Measurements from ENCODE around the gene COX7C.
A peak's percentile ranks its signal among the peaks of the same experiment; 100 is the strongest.
"Not testable (repeated sequence)": the region's sequence is repeated elsewhere in the genome, so short reads cannot be mapped to it uniquely, and the experiment has no call there.

Gene COX7C, protein sequence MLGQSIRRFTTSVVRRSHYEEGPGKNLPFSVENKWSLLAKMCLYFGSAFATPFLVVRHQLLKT

DNA sequence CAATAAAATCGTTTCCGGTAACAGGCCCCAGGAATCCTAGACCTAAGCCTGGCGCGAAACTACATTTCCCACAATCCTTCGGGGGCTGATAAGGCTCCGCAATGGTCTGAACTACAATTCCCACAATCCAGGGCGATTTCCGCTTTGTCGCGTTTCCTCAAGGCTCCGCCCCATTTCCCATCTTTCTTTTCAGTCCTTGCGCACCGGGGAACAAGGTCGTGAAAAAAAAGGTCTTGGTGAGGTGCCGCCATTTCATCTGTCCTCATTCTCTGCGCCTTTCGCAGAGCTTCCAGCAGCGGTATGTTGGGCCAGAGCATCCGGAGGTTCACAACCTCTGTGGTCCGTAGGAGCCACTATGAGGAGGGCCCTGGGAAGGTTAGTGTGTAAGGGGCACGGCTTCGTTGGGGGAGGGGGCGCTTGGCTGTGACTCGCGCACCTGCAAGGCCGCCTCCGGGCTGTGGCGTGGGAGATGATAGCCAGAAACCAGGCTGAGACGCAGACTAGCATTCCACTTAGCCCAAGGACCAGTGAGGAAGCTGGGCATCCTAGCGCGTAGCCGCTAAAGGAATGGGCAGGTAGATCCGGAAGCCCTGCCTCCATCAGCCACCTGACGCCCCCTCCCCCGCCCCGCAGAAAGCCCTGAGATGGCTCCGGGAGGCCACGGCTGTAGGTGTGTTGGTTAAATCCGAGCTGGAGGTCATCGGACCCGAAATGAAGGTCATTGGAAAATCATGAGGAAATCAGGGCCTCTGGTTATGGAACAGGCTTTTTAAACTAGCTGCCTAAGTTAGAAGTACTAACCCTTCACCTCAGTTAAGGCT, at the start of gene COX7C:
COX7C (plus strand) TSS at position 186 of the 821 bp plus-strand sequence; CDS start at position 301, 115 bp downstream.
- peak; percentile 89 to 91 for DNase-seq (ENCODE audit: low read depth in 2 of 2)

DNA sequence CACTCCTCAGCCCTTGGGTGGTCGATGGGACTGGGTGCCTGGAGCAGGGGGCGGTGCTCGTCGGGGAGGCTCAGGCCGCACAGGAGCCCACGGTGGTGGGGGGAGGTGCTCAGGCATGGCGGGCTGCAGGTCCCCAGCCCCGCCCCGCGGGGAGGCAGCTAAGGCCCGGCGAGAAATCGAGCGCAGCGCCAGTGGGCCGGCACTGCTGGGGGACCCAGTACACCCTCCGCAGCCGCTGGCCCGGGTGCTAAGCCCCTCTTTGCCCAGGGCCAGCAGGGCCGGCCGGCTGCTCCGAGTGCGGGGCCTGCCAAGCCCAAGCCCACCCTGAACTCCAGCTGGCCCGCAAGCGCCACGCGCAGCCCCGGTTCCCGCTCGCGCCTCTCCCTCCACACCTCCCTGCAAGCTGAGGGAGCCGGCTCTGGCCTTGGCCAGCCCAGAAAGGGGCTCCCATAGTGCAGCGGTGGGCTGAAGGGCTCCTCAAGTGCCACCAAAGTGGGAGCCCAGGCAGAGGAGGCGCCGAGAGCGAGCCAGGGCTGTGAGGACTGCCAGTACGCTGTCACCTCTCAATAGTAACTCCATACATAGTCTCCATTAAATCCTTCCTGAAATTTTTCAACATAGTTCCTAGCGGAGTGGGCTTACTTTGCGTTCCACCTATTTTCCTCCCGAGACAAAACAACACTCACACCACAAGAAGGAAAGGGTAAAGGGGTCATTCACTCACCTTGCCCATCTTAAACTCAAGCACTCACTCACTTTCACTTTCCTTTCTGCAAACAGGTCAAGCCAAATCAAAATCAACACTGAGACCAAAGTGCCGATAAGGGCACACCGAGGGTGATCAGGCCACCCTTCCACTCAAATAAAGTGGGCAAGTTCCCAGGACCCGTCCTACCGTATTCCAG, 48.0 kb upstream of the COX7C start:
- DNase-seq (ENCODE audit: low read depth in 2 of 2): not testable (repeated sequence)

DNA sequence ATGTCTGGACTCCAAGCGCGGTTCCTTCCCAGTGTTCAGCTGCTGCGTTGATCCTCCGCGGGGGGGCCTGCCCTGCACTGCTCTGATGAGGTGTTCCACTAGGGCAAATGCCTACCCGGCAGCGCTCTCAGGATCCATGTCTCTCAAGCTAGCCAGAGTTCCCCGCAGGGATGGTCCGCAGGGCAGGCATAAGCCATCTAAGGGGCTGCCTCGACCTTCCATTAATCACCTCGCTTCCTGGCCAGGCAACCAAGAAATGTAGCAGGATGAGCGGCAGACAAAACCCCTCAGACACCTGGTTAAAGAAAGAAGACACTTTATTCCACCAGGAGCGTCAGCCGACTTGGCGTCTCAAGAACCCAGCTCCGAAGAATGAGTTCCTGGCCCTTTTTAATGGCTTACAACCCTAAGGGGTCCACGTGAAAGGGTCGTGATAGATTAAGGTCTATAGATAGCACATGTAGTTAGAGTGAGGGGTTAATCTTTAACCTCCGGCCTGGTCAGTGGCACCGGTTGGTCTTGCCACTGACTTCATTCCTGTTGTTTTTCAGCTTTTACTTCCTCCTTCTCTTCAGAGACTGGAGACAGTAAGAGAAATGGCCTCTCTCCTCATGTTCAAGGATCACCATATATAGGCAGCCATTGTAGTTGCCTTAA, 47.2 kb upstream of the COX7C start:
- no peak for DNase-seq (ENCODE audit: low read depth in 2 of 2)

DNA sequence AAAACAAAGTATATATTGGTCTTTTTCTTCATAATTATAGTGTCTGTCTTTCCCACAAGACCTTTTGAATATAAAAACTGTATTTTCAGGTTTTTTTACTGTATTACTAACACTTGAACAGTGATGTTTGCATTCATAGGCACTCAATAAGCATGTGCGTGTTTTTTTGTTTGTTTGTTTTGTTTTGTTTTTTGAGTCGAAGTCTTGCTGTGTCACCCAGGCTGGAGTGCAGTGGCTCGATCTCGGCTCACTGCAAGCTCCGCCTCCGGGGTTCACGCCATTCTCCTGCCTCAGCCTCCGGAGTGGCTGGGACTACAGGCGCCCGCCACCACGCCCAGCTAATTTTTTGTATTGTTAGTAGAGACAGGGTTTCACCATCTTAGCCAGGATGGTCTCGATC, 46.6 kb upstream of the COX7C start:
- DNase-seq (ENCODE audit: low read depth in 2 of 2): not testable (repeated sequence)

DNA sequence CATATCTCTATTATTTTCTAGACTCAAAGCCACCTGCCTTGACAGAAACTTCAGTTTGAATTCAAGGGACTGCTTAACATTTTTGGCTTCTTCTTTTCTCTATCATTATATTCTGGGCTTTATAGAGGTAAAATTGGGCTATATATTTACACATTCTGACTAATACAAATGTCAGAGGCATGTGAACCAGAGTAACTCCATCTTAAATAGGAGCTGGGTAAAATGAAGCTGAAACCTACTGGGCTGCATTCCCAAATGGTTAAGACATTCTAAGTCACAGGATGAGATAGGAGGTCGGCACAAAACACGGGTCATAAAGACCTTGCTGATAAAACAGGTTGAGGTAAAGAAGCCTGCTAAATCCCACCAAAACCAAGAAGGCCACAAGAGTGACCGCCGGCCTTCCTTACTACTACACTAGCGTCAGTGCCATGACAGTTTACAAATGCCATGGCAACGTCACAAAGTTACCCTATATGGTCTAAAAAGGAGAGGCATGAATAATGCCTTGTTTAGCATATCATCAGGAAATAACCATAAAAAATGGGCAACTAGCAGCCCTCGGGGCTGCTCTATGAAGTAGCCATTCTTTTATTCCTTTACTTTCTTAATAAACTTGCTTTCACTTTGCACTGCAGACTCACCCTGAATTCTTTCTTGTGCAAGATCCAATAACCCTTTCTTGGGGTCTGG, 44.8 kb upstream of the COX7C start:
- no peak for DNase-seq (ENCODE audit: low read depth in 2 of 2)

DNA sequence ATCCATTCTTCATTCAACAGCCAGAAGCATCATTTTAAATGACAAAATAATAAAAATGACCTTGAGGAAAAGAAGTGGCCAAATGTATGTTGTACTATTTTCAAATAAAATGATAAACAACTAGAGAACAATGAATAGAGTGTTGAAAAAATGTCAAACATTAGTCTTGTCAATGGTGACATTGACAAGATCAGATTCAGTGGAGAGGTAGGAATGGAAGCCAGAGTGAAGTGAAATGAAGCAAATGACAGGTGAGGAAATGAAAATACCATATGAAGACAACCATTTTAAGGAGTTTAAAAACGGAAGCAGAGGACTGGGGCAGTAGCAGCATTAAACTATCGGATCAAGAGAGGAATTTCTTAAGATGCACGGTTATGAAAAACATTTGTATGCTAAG, 38.2 kb upstream of the COX7C start:
- DNase-seq (ENCODE audit: low read depth in 2 of 2): no peak

DNA sequence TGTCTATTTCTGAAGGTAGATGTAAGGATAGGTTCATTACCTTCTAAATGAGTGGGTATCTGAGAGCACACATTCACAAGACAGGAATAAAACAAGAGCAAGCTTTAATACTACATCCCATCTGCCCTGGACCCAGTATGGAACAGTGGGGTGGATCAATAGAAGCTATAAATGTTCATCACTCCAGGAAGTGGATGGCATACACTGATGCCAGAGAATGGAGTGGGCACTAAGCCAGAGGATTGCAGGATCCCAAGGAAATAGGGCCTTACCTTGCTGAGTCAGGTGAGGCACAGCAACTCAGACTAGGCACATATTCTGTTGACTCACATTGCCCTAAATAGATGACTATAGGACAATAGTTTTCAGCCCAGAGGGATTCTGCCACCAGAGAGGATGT, 21.3 kb upstream of the COX7C start:
- no peak for DNase-seq (ENCODE audit: low read depth in 2 of 2)

DNA sequence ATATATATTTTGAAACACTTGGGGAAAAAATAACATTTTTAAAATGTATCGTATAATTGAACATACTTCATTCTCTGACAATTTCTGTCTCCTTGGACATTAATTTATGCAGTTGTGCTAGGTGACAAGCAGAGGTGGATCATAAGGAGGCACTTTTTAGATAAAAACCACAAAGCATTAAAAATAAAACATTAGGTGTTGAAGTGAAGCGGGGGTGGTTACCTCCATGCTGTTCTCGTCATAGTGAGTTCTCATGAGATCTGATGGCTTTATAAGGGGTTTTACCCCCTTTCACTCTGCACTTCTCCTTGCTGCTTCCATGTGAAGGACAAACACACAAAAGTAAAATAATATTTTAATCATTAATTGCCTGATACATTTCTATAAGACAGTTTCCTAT, 11.9 kb upstream of the COX7C start:
- no peak for DNase-seq (ENCODE audit: low read depth in 2 of 2)

DNA sequence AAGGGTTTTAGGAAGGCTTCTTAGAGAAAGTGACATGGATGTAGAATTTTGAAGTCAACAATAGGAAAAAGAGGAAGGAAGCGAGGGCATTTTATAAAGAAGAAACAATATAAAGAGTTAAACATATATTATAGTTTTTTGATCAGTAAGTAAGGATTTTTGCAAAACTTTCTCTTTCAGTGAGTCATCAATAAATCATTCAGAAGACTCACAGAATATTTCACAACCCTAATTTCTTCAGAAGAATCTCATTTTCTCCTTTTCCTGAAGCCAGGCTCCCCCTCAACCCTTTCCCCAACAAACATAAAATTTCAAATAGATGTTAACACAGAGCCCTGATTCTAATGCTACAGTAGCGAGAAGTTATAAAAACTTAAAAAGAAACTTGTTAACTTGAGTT, 4.3 kb upstream of the COX7C start:
- DNase-seq (ENCODE audit: low read depth in 2 of 2): no peak

DNA sequence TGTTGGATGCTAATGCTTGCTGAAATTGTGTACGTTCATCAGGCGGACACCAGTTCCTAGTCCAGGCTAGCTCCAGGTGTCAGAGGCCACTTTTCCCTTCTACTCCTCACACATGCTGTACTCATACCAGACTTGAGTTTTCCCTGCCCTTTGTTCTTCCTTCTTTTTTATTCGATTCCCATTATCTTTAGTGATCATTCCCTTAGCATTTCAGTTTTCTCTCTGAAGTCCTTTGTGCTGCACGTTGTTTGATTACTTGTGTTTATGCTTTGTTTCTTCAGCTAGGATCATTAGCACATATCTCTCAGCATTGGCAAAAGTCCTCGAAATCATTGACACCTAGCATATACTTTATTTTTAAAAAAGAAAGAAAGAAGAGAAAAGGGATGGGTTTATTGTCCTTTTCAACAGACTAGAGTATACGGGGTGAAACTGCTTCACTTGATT, 409 bp upstream of the COX7C start:
- no peak for DNase-seq (ENCODE audit: low read depth in 2 of 2)

DNA sequence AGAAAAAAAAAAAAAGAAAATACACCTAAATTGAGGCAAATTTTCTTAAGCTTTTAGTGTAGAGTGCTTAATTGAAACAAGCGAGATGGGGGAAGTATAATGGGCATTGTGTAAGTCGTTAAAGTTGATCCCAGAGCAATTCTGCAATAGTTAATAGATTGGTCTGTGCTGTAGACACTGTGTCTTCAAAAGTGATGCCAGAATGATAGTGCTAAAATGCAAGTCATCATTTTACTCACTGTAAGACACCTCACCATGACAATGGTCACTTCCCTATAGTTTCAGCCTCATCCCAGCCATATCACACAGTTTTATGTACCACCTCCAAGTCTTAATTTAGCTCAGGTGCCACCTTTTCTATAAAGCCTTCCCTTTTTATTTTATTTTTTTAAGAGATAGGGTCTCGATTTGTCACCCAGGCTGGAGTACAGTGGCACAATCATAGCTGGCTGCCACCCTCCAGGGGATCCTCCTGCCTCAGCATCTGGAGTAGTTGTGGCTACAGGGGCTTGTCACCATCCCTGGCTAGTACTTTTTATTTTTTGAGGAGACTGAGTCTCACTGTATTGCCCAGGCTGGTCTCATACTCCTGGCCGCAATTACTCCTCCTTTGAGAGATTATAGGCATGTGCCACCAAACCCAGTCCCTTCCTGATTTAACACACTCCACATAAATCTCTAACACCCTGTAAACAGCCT, 6.2 kb downstream of the COX7C start:
- no peak for DNase-seq (ENCODE audit: low read depth in 2 of 2)

DNA sequence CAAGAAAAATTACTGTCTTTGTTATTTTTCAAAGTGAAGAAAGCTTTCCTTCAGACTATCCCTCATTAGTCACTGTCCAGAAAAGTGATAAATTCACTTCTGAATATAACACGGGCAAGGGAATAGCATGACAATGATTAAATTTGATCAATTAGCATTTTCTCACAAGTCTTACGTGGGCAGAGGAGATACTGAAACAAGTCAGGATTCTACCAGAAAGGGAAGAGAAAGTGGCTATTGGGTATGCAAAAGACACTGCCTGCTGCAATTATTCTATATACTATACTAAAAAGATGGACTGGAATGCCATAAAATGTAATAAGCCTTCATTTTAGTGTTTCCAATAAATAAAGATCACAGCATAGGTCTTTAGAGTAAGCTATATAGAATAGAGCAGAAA, 7.4 kb downstream of the COX7C start:
- DNase-seq (ENCODE audit: low read depth in 2 of 2): no peak

DNA sequence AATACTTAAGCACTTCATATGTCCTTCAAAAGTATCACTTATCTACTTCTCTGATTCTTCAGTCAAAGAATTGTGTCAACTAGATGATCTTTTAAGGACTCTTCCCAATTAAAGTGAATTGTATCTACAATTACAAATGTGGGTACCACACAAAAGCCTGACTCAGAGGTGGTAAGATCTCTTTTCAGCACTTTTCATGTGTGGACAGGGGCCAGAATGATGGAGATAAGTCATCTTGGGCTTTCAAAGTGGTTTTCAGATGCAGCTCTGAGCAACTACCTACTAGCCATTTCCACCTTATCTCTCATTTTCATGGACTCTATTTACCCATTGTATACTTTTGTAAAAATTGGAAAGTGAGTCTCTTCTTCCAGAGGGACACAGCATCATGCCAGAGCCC, 8.4 kb downstream of the COX7C start:
- DNase-seq (ENCODE audit: low read depth in 2 of 2): no peak

DNA sequence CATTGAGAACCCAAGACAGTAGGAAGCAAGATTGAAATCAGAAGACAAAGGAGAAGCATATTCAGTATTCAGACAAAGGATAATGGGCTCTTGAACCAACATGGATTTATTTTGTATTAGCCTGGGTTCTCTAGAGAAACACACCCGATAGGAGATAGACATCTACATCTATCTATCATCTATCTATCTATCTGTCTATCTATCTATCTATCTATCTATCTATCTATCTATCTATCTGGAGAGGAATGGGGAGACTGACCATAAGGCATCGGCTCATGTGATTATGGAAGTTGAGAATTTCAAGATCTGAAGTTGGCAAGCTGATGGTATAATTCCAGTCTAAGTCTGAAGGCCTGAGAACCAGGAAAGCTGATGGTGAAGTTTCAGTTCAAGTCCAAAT, 13.4 kb downstream of the COX7C start:
- DNase-seq (ENCODE audit: low read depth in 2 of 2): no peak

DNA sequence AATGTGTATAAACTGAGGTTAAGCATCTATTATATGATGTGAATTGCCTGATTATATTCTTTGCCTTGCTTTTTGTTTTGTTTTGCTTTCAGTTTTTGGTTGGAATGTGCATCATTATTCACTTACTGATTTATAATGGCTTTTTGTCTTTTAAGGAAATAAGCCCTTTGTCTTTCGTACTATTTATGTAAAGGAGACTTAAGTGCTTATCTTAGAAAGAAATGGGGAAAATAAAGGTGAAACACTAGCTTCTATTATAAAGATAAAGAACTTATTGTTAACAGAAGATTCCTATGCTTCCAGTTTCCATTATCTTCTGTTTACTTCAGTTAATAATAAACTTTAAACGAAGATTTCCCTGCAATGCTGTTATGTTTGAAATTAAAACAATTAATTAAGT, 23.3 kb downstream of the COX7C start:
- DNase-seq (ENCODE audit: low read depth in 2 of 2): no peak

DNA sequence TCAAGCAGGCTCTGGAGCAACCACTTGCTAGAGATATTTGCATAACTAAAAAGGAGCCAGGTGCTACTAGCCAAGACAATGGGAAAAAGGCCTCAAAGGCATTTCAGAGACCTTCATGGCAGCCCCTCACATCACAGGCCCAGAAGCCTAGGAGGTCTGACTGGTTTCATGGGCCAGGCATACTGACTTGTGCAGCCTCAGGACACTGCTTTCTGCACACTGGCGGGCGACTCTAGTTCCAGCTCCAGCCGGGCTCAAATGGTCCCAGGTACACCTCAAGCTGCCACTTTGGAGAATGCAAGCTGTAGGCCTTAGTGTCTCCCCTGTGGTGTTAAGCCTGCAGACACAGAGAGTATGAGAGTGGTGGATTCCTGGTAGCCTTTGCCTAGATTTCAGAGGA, 27.1 kb downstream of the COX7C start:
- DNase-seq (ENCODE audit: low read depth in 2 of 2): no peak

DNA sequence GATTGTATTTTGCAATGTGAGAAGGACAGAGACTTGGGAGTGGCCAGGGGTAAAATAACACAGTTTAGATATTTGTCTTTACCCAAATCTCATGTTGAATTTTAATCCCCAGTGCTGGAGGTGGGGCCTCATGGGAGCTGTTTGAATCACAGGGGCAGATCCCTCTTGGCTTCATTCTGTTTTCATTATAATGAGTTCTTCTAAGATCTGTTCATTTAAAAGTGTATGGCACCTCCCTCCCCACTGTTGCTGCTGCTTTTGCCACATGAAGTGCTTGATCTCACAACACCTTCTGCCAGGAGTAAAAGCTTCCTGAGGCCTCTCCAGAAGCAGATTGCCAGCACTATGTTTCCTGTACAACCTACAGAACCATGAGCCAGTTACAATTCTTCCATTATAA, 28.1 kb downstream of the COX7C start:
- DNase-seq (ENCODE audit: low read depth in 2 of 2): no peak

DNA sequence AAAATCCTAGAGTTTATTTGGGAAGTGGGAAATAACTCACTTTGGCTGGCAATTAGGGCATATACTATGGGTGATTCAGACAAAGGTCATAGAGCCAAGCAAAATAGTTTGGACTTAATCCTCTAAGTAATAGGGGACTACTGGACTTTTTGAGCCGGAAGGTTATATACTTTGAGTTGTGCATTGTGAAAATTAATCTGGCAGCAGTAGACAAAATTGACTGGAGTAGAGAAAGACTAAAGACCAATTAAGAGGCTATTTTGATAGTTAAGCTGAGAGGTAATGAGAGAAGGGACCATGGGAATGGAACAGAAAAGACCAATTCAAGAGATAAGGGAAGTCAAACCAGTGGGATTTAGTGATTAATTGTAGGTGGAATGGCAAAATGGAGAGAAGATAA, 28.9 kb downstream of the COX7C start:
- DNase-seq (ENCODE audit: low read depth in 2 of 2): no peak

DNA sequence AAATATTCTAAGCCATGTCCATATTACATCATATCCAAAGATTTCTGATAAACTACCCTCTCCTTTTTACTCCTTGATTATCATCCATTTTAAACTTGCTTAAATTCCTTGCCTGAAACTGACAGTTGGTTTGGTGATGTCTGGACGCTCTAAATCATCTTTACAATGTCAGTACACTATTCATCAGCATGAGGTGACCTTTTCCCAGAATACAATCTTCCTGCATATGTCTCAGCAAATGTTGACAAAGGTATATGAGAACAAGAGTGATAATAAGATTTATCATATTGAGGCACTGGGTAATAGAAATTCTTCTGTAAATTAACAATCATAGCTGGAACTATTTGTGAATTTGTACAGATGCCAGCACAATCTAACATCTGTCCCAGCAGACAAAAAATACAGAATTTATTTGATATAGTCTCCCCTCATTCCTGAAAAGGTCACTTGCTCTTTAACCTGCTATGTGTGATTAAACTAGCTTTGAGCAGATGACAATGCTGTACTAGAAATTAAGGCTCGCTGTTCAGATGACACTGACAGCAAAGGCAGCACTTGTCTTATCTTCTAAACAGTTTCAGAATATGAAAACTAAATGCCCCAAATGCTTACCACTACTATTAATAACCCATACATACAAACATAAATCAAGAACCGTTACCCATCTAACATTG, 32.2 kb downstream of the COX7C start:
- DNase-seq (ENCODE audit: low read depth in 2 of 2): no peak

DNA sequence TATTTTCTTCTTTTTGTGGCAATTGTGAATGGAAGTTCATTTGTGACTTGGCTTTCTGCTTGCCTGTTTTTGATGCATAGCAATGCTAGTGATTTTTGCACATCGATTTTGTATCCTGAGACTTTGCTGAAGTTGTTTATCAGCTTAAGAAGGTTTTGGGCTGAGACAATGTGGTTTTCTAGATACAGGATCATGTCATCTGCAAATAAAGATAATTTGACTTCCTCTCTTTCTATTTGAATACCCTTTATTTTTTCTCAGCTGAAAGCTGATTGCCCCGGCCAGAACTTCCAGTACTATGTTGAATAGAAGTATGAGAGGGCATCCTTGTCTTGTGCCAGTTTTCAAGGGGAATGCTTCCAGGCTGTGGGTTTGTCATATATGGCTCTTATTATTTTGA, 43.0 kb downstream of the COX7C start:
- DNase-seq (ENCODE audit: low read depth in 2 of 2): not testable (repeated sequence)

Data from fibroblast of skin of left biceps (primary cell).